ENCODE results near the gene FAM241A. TPM values are rescaled to one million over a fixed set of nuclear protein-coding genes. Genes with fewer than 3 reads are reported as not detected.

FAM241A gene
- total and polyA plus RNA-seq, 2 of the 13 experiments (the other 11 are each of a cell fraction or from before 2014, with no cell fraction given): 0.61 to 0.69 TPM

GRCh38 chr4:112213856-112214255, 68.6 kb downstream of the FAM241A start:
- Histone ChIP-seq H3K9me3 (ENCODE audit: low read length) (peaks cover 11% of the 10 kb centered on the region; the same call in 1 of the 2 replicates), H3K4me2 (ENCODE audit: low read depth, low read length) (no peak overlapping the region), H4K20me1 (ENCODE audit: insufficient read depth, low read length) (no peaks in the 10 kb centered on the region), H3K9ac (ENCODE audit: insufficient read depth, low read depth, low read length) (no peak overlapping the region), H3K4me1 (ENCODE audit: insufficient read depth, low read length) (peaks cover 34% of the 10 kb centered on the region), H3K27ac (ENCODE audit: extremely low read length, insufficient read depth, low read length) (no peak overlapping the region), H2AFZ (ENCODE audit: low read length) (no peak overlapping the region), H3K36me3 (replicated peaks in 1 of 2; ENCODE audit: control insufficient read depth in 1 of 2, insufficient read depth in 2 of 2, low read length in 2 of 2) (no peaks in the 10 kb centered on the region), H3K79me2 (ENCODE audit: insufficient read depth, low read length) (no peaks in the 10 kb centered on the region), H3K27me3 (ENCODE audit: control insufficient read depth in 1 of 2, insufficient read depth in 2 of 2, low read length in 2 of 2) (no peaks in the 10 kb centered on the region), H3K4me3 (replicated peaks in 1 of 3; ENCODE audit: insufficient read depth in 1 of 3, low read depth in 2 of 3, low read length in 3 of 3) (no peak overlapping the region)
- DNase-seq (ENCODE audit: low spot score) (no peak), FAIRE-seq (no peak), ATAC-seq (no peak)
- WGBS (ENCODE audit: low lambda C conversion rate): 90% methylated on average over 3 of the region's 3 CpGs
- ChIA-PET POLR2A (interaction anchor here (1.0 to 3.4 kb wide), 2 partner anchors 10 to 18 kb away, joined by 5 to 14 read pairs; partner anchors contain the start of gene AP1AR), CTCF (ENCODE audit: low intra/inter-chr PET ratio, low total read pairs) (interaction anchor here (0.9 to 1.6 kb wide), 3 partner anchors 21 to 108 kb away, joined by 3 to 14 read pairs (median 5); no protein-coding TSS in a partner anchor)
- in situ Hi-C loops (cut with HindIII; ENCODE audit: extremely low pct_ligation_motif_present, low pct_unique_long_range_greater_than_20kb): no loop called here
- BruUV-seq (replicated peaks): no TSS peak
- intact Hi-C loops (cut with micrococcal nuclease; ENCODE audit: unreplicated experiment): loop anchor here (1.0 to 10.0 kb wide), 3 partner anchors 21 to 115 kb away; no protein-coding TSS in a partner anchor
- TF ChIP-seq ZNF646 (CRISPR knock-in tag; IDR thresholded peaks at IDR 0.05) (no peak), ZNF124 (CRISPR knock-in tag; IDR thresholded peaks at IDR 0.05) (no peak), PRPF4 (IDR thresholded peaks at IDR 0.05; ENCODE audit: low read depth, low read length, poor library complexity, severe bottlenecking) (no peak), CC2D1A (CRISPR knock-in tag; IDR thresholded peaks at IDR 0.05) (no peak), NFE2L2 (IDR thresholded peaks at IDR 0.05; ENCODE audit: low read length) (no peak), PLRG1 (conservative IDR thresholded peaks at IDR 0.05) (no peak), E2F5 (CRISPR knock-in tag; conservative IDR thresholded peaks at IDR 0.05) (no peak), NFE2 (CRISPR knock-in tag; IDR thresholded peaks at IDR 0.05) (no peak), ZNF280B (CRISPR knock-in tag; IDR thresholded peaks at IDR 0.05; ENCODE audit: borderline replicate concordance) (no peak), NFYB (CRISPR knock-in tag; IDR thresholded peaks at IDR 0.05) (no peak), SRF (IDR thresholded peaks at IDR 0.05; ENCODE audit: low read depth, low read length) (no peak)

Measured in HepG2 (cell line).